Left ventricle myocardium inferior (tissue), 1 donor: ENCODE results near the gene ALDH1L1. TPM values are rescaled to one million over a fixed set of nuclear protein-coding genes. Genes with fewer than 3 reads are reported as not detected.

Experiments
- DNase-seq: peaks from one replicate; pipeline ENCODE4 v3.0.0-alpha.2; 2020
- H3K27ac ChIP-seq: fragments of 200-600 bp; replicated peaks from 2 replicates; pipeline ENCODE4 v1.8.0; 2021
- H3K27me3 ChIP-seq: fragments of 200-600 bp; 2 replicates; pipeline ENCODE4 v1.8.0; 2021; ENCODE audit warnings: low read depth
- H3K36me3 ChIP-seq: fragments of 200-600 bp; 2 replicates; pipeline ENCODE4 v1.8.0; 2021
- H3K4me1 ChIP-seq: fragments of 200-600 bp; 2 replicates; pipeline ENCODE4 v1.8.0; 2021
- H3K4me3 ChIP-seq: fragments of 200-600 bp; 2 replicates; pipeline ENCODE4 v1.8.0; 2021; ENCODE audit warnings: mild to moderate bottlenecking, moderate library complexity
- H3K9me3 ChIP-seq: fragments of 200-600 bp; replicated peaks from 2 replicates; pipeline ENCODE4 v1.8.0; 2021
- CTCF ChIP-seq: fragments of 200-600 bp; IDR thresholded peaks from 2 replicates; pipeline ENCODE4 v1.8.0; 2021; ENCODE audit warnings: antibody characterized with exemption, mild to moderate bottlenecking, borderline replicate concordance
- intact Hi-C: fragments of 100-400 bp; cut with micrococcal nuclease; formaldehyde crosslinking; loops from one replicate; pipeline ENCODE4 v1.11.0; 2022
- total RNA-seq: library from RNA; stranded (reverse); fragmentation: NEBNext Ultra II Directional; extraction: Animal tissue kit (Norgen Biotek cat#: 25700); gene quantifications from one replicate; pipeline ENCODE4 v1.2.1, GENCODE V29; 2021
- donor health status: DM: no; HTN: yes; CAD: no; lungs with severe emphysema.

ALDH1L1 gene
- total RNA-seq, 1 donor from 2014 or later = 24.3 TPM

- H3K9me3 ChIP-seq = peaks cover 8% of the 10 kb centered on the region
- no peaks in the 10 kb centered on the region for H3K36me3 ChIP-seq
- H3K27ac ChIP-seq = no peak overlapping the region
- no peak overlapping the region for H3K4me3 ChIP-seq
- intact Hi-C loops = no loop called here
- no peak for DNase-seq
- H3K4me1 ChIP-seq = peaks cover 22% of the 10 kb centered on the region
- no peaks in the 10 kb centered on the region for H3K27me3 ChIP-seq
- TF ChIP-seq CTCF = no peak
Observed at GRCh38 chr3:126087552-126088175, 92.7 kb downstream of the ALDH1L1 start.

GRCh38 chr3:126085841-126086240 is 94.5 kb downstream of the ALDH1L1 start:
- no peak for TF ChIP-seq CTCF
- no peak for DNase-seq
- H3K4me3 ChIP-seq = no peak overlapping the region
- H3K27me3 ChIP-seq = no peaks in the 10 kb centered on the region
- peaks cover 35% of the 10 kb centered on the region for H3K4me1 ChIP-seq
- no peaks in the 10 kb centered on the region for H3K36me3 ChIP-seq
- H3K9me3 ChIP-seq = no peaks in the 10 kb centered on the region
- intact Hi-C loops = no loop called here
- H3K27ac ChIP-seq = no peak overlapping the region

DNA sequence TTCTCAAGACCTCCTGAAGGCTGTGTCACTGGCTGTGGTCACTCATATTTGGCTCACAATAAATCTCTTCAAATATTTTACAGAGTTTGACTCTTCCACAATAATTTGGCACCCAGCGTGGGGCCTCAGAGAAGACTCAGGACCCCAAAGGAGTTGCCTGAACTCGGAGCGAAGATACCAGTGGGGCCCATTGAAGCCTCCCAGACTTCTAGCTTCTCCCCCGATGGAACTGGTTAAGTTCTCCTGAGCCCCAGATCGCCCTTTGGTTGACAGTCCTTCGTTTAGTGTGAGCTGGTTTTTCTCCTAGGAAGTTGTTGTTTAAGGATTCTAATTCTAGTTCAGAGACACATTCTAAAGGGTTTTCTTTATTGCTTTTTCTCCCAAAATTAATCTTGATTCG is 95.1 kb downstream of the ALDH1L1 start:
- DNase-seq = no peak
- no peak overlapping the region for H3K4me3 ChIP-seq
- H3K36me3 ChIP-seq = no peaks in the 10 kb centered on the region
- H3K27me3 ChIP-seq = no peaks in the 10 kb centered on the region
- TF ChIP-seq CTCF = no peak
- no peaks in the 10 kb centered on the region for H3K9me3 ChIP-seq
- H3K27ac ChIP-seq = no peak overlapping the region
- intact Hi-C loops = no loop called here
- peaks cover 35% of the 10 kb centered on the region for H3K4me1 ChIP-seq

- peak overlapping the region; percentile 88 for H3K4me3 ChIP-seq
- TF ChIP-seq CTCF = no peak
- H3K4me1 ChIP-seq = peaks cover 35% of the 10 kb centered on the region
- H3K27ac ChIP-seq = peak overlapping the region; percentile 95
- intact Hi-C loops = no loop called here
- no peaks in the 10 kb centered on the region for H3K9me3 ChIP-seq
- H3K27me3 ChIP-seq = no peaks in the 10 kb centered on the region
- no peak for DNase-seq
- H3K36me3 ChIP-seq = no peaks in the 10 kb centered on the region
Observed at GRCh38 chr3:126084768-126085180, 95.6 kb downstream of the ALDH1L1 start.

DNA sequence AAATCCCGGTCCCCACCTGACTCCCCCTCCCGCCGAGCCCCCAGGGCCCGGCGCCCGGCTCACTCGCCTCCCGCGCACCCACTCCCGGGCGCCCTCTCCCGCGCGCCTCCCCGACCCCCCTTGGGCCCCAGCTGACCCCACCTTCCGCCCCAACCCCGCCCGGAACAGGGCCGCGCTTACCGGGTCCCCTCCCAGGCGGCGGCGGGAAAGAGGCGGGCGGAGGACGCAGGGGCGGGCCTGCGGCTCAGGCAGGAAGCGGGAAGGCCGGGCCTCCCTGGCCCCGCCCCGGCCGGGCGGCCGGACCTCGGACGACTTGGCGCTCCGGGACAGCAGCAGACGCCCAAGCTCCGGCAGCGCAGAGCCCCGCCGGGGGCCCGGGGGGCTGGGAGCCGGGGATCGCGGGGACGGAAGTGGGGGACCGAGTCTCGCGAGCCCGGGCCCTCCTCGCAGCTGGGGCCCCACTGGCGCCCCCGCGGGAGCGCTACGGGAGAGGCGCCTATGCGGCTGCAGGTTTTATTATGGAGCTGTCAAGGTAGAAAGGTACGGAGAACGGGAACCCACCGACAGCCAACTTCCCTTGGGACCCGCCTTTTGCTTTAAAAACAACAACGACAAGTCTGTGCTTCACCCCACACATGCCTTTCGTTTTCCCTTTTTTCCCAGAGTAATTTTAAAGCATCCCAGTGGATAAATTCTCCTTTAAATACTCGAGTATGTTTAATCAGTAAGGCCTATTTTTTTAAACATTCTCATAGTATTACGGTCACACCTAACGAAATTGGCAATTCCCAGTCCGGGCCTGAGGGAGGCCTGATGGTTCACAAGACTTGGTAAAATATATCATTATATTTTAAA is 96.2 kb downstream of the ALDH1L1 start, which contains the start of gene SLC41A3:
TSS of gene SLC41A3 (minus strand) at position 212 of the 855 bp plus-strand sequence. CDS start 15,905 bp downstream, outside the sequence.
- Histone ChIP-seq H3K27ac (peak within 1 kb of the TSS; percentile 95), H3K4me3 (peak within 1 kb of the TSS; percentile 88), H3K36me3 (no peaks in the 10 kb centered on the region), H3K4me1 (peaks cover 35% of the 10 kb centered on the region), H3K27me3 (no peaks in the 10 kb centered on the region), H3K9me3 (no peaks in the 10 kb centered on the region)
- peak; percentile 52 for TF ChIP-seq CTCF
- DNase-seq = peak; percentile 93
- intact Hi-C loops = no loop called here
